HepG2 (cell line): ENCODE measurements around the gene GFOD1. TPM values are rescaled to one million over a fixed set of nuclear protein-coding genes. Genes with fewer than 3 reads are reported as not detected.

Experiments used
- CEBPB ChIP-seq: IDR thresholded peaks from 2 replicates; pipeline ENCODE4 v1.6.1; 2011; ENCODE audit warnings: low read depth, low read length, improper control_type of control experiment, borderline replicate concordance
- CHD4 ChIP-seq: fragments of 200-600 bp; sonication (generic); IDR thresholded peaks from 2 replicates; pipeline ENCODE4 v1.7.0; 2017; ENCODE audit warnings: mild to moderate bottlenecking, low read length, borderline replicate concordance
- EEA1 ChIP-seq: sonication (generic); formaldehyde crosslinking; IDR thresholded peaks from 2 replicates; pipeline ENCODE4 v1.5.1; 2020; ENCODE audit warnings: mild to moderate bottlenecking, missing genetic modification reagents, borderline replicate concordance
- FOSL1 ChIP-seq: sonication (generic); formaldehyde crosslinking; IDR thresholded peaks from 2 replicates; pipeline ENCODE4 v1.9.0; 2021; ENCODE audit warnings: missing genetic modification reagents, borderline replicate concordance
- FOXA3 ChIP-seq: IDR thresholded peaks from 2 replicates; pipeline ENCODE4 v1.6.1; 2016; ENCODE audit warnings: missing genetic modification reagents, missing compliant biosample characterization
- GABPA ChIP-seq, 2 experiments: IDR thresholded peaks; 2 replicates each; pipeline ENCODE4 v1.6.1; 2011 to 2016; ENCODE audit warnings: low read depth in 2 of 2, low read length in 1 of 2, missing biosample characterization in 1 of 2, missing genetic modification characterization in 1 of 2
- KMT2B ChIP-seq: IDR thresholded peaks from 2 replicates; pipeline ENCODE4 v1.6.1; 2016; ENCODE audit warnings: missing genetic modification reagents, missing compliant biosample characterization
- MATR3 ChIP-seq: sonication (generic); formaldehyde crosslinking; IDR thresholded peaks from 2 replicates; pipeline ENCODE4 v1.4.0; 2020; ENCODE audit warnings: missing genetic modification reagents
- MNT ChIP-seq: fragments of 450-650 bp; IDR thresholded peaks from 2 replicates; pipeline ENCODE4 v1.6.1; 2016
- MTA1 ChIP-seq: sonication (generic); formaldehyde crosslinking; IDR thresholded peaks from 2 replicates; pipeline ENCODE4 v1.4.0; 2020; ENCODE audit warnings: missing genetic modification reagents, mild to moderate bottlenecking, borderline replicate concordance
- MYPOP ChIP-seq: sonication (generic); formaldehyde crosslinking; IDR thresholded peaks from 2 replicates; pipeline ENCODE4 v1.8.1; 2023; ENCODE audit warnings: mild to moderate bottlenecking, moderate library complexity, missing genetic modification reagents
- NFYC ChIP-seq: IDR thresholded peaks from 2 replicates; pipeline ENCODE4 v1.6.1; 2016; ENCODE audit warnings: missing genetic modification reagents, missing compliant biosample characterization
- ONECUT2 ChIP-seq: sonication (generic); formaldehyde crosslinking; IDR thresholded peaks from 2 replicates; pipeline ENCODE4 v1.4.0; 2020; ENCODE audit warnings: missing genetic modification reagents
- RFX3 ChIP-seq: IDR thresholded peaks from 2 replicates; pipeline ENCODE4 v1.6.1; 2016; ENCODE audit warnings: missing biosample characterization, missing genetic modification reagents
- STAT6 ChIP-seq: sonication (generic); formaldehyde crosslinking; IDR thresholded peaks from 2 replicates; pipeline ENCODE4 v1.4.0; 2020; ENCODE audit warnings: missing genetic modification reagents, mild to moderate bottlenecking, borderline replicate concordance
- THYN1 ChIP-seq: sonication (generic); formaldehyde crosslinking; IDR thresholded peaks from 2 replicates; pipeline ENCODE4 v1.8.1; 2023; ENCODE audit warnings: low read depth, mild to moderate bottlenecking, moderate library complexity, missing genetic modification reagents, borderline replicate concordance
- YEATS4 ChIP-seq: sonication (generic); formaldehyde crosslinking; IDR thresholded peaks from 2 replicates; pipeline ENCODE4 v1.4.0; 2020; ENCODE audit warnings: missing genetic modification reagents, borderline replicate concordance
- ZFX ChIP-seq: sonication (generic); formaldehyde crosslinking; IDR thresholded peaks from 2 replicates; pipeline ENCODE4 v1.4.0; 2020; ENCODE audit warnings: mild to moderate bottlenecking, low read depth, missing genetic modification reagents, moderate library complexity
- ZNF136 ChIP-seq: sonication (generic); formaldehyde crosslinking; IDR thresholded peaks from 2 replicates; pipeline ENCODE4 v1.8.1; 2022; ENCODE audit warnings: low read depth, mild to moderate bottlenecking, moderate library complexity, missing genetic modification reagents
- ZNF335 ChIP-seq: sonication (generic); formaldehyde crosslinking; IDR thresholded peaks from 2 replicates; pipeline ENCODE4 v1.4.0; 2020; ENCODE audit warnings: missing genetic modification reagents
- ZNF34 ChIP-seq: sonication (generic); formaldehyde crosslinking; IDR thresholded peaks from 2 replicates; pipeline ENCODE4 v1.4.0; 2020; ENCODE audit warnings: mild to moderate bottlenecking, missing genetic modification reagents, borderline replicate concordance
- ZNF607 ChIP-seq: sonication (generic); formaldehyde crosslinking; IDR thresholded peaks from 2 replicates; pipeline ENCODE4 v1.5.1; 2020; ENCODE audit warnings: missing genetic modification reagents, mild to moderate bottlenecking, borderline replicate concordance
- ZNF629 ChIP-seq: sonication (generic); formaldehyde crosslinking; conservative IDR thresholded peaks from 2 replicates; pipeline ENCODE4 v1.5.0; 2020; ENCODE audit warnings: missing genetic modification reagents
- polyA plus RNA-seq, 8 experiments: library from polyadenylated mRNA; depleted of rRNA in 3 of 8; stranded (reverse) in 7 of 8; unstranded in 1 of 8; fragments of >200 nt; fragmentation: Illumina TruSeq in 4 of 8; extraction: Trizol in 4 of 8; gene quantifications; 2 replicates each; pipeline versions ENCODE4 v1.2.1 to v1.2.3, GENCODE V29; 2011 to 2016; ENCODE audit warnings: low read depth in 4 of 8, missing spikeins in 1 of 8, mixed read lengths in 1 of 8; ENCODE audit not compliant: insufficient read depth in 1 of 8
- total RNA-seq, 5 experiments: library from RNA; depleted of rRNA; stranded (reverse); fragments of >200 nt; fragmentation: Illumina TruSeq; extraction: Trizol; gene quantifications; 2 replicates each; pipeline ENCODE4 v1.2.3, GENCODE V29; 2016; ENCODE audit warnings: low read depth in 1 of 5
- TF ChIP-seq, protein P1 (sequence below): sonication (generic); formaldehyde crosslinking; IDR thresholded peaks from 2 replicates; pipeline ENCODE4 v1.8.1; 2022; ENCODE audit warnings: low read depth, mild to moderate bottlenecking, missing genetic modification reagents

Gene GFOD1
- total and polyA plus RNA-seq, 2 of the 13 experiments (the other 11 are each of a cell fraction or from before 2014, with no cell fraction given) = 1.9 to 6.4 TPM

DNA sequence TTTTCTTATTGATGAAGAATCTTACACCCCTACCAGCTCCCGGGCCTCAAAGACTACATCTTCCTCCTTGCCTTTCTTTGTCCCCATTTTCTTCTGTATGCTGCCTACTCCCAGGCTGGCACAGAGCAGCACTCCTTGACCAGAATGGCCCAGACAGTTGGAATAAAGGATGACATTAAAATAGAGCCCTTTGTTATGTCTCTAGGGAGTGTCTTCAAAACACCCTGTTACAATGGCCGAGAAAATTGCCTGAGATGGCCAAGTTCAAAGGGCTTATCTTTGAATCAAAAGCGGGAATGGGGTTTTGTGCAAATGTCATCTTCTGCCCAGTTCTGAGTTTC lies 80.1 kb downstream of the GFOD1 start (continued):
- no peak for TF ChIP-seq FOXA3 (CRISPR knock-in tag)
- no peak for TF ChIP-seq ZNF607 (CRISPR knock-in tag)
- no peak for TF ChIP-seq MYPOP (CRISPR knock-in tag)
- no peak for TF ChIP-seq RFX3
- no peak for TF ChIP-seq EEA1 (CRISPR knock-in tag)
- no peak for TF ChIP-seq ZNF335 (CRISPR knock-in tag)
- no peak for TF ChIP-seq ZFX (CRISPR knock-in tag)
- no peak for TF ChIP-seq FOSL1 (CRISPR knock-in tag)
- TF ChIP-seq CEBPB = no peak
- TF ChIP-seq THYN1 = no peak
- TF ChIP-seq ZNF629 = no peak
- TF ChIP-seq STAT6 (CRISPR knock-in tag) = no peak
- no peak for TF ChIP-seq ONECUT2 (CRISPR knock-in tag)
- no peak for TF ChIP-seq NFYC (CRISPR knock-in tag)
- no peak for TF ChIP-seq KMT2B (CRISPR knock-in tag)
- TF ChIP-seq MNT = no peak
- no peak for TF ChIP-seq ZNF136 (CRISPR knock-in tag)
- TF ChIP-seq, protein P1, sequence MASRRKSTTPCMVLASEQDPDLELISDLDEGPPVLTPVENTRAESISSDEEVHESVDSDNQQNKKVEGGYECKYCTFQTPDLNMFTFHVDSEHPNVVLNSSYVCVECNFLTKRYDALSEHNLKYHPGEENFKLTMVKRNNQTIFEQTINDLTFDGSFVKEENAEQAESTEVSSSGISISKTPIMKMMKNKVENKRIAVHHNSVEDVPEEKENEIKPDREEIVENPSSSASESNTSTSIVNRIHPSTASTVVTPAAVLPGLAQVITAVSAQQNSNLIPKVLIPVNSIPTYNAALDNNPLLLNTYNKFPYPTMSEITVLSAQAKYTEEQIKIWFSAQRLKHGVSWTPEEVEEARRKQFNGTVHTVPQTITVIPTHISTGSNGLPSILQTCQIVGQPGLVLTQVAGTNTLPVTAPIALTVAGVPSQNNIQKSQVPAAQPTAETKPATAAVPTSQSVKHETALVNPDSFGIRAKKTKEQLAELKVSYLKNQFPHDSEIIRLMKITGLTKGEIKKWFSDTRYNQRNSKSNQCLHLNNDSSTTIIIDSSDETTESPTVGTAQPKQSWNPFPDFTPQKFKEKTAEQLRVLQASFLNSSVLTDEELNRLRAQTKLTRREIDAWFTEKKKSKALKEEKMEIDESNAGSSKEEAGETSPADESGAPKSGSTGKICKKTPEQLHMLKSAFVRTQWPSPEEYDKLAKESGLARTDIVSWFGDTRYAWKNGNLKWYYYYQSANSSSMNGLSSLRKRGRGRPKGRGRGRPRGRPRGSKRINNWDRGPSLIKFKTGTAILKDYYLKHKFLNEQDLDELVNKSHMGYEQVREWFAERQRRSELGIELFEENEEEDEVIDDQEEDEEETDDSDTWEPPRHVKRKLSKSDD (CRISPR knock-in tag) = no peak
- no peak for TF ChIP-seq MATR3 (CRISPR knock-in tag)
- peak; percentile 49; the same call in 1 of the 2 replicates for TF ChIP-seq CHD4
- TF ChIP-seq GABPA (IDR thresholded peaks at IDR 0.05; ENCODE audit: low read depth, low read length) = no peak
- TF ChIP-seq GABPA (CRISPR knock-in tag; IDR thresholded peaks at IDR 0.05; ENCODE audit: low read depth) = no peak
- peak; percentile 38; the same call in 1 of the 2 replicates for TF ChIP-seq YEATS4 (CRISPR knock-in tag)
- no peak; the same call in 1 of the 2 replicates for TF ChIP-seq ZNF34 (CRISPR knock-in tag)
- no peak for TF ChIP-seq MTA1 (CRISPR knock-in tag)
